GM12872 (cell line): ENCODE data around the gene STRIP2.

ENCODE experiments used
- CTCF ChIP-seq: IDR thresholded peaks from 3 replicates; pipeline ENCODE4 v1.5.1; 2011; ENCODE audit warnings: low read depth, mild to moderate bottlenecking, low read length, moderate library complexity; ENCODE audit not compliant: insufficient read depth

Gene STRIP2

GRCh38 chr7:129401967-129402860 lies 32.0 kb upstream of the STRIP2 start:
- TF ChIP-seq CTCF, result peak; percentile 55; the same call in 2 of the 3 replicates

GRCh38 chr7:129405527-129405926 lies 28.7 kb upstream of the STRIP2 start:
- no peak for TF ChIP-seq CTCF

- no peak for TF ChIP-seq CTCF
These were observed 21.7 kb upstream of the STRIP2 start for GRCh38 chr7:129412501-129412900.

GRCh38 chr7:129417073-129417472 lies 17.2 kb upstream of the STRIP2 start:
- TF ChIP-seq CTCF, result no peak

GRCh38 chr7:129421717-129422250 lies 12.4 kb upstream of the STRIP2 start:
- TF ChIP-seq CTCF, result no peak

GRCh38 chr7:129422727-129423126 lies 11.5 kb upstream of the STRIP2 start:
- no peak for TF ChIP-seq CTCF

GRCh38 chr7:129423700-129424410 lies 10.4 kb upstream of the STRIP2 start:
- TF ChIP-seq CTCF, result no peak
